OCI-LY7 (cell line): ENCODE results near the gene GIMAP7.

Experiments used
- EZH2phosphoT487 ChIP-seq: fragments of 200-600 bp; sonication (generic); IDR thresholded peaks from 2 replicates; pipeline ENCODE4 v1.6.1; 2018; ENCODE audit warnings: low read depth, borderline replicate concordance, mild to moderate bottlenecking, mixed run types, antibody characterized with exemption, low read length, moderate library complexity, mixed read lengths
- TF ChIP-seq, protein P1 (sequence below): fragments of 200-600 bp; sonication (generic); conservative IDR thresholded peaks from 2 replicates; pipeline ENCODE4 v1.5.1; 2014; ENCODE audit warnings: mild to moderate bottlenecking, antibody characterized with exemption, low read length, moderate library complexity, mixed read lengths

DNA sequence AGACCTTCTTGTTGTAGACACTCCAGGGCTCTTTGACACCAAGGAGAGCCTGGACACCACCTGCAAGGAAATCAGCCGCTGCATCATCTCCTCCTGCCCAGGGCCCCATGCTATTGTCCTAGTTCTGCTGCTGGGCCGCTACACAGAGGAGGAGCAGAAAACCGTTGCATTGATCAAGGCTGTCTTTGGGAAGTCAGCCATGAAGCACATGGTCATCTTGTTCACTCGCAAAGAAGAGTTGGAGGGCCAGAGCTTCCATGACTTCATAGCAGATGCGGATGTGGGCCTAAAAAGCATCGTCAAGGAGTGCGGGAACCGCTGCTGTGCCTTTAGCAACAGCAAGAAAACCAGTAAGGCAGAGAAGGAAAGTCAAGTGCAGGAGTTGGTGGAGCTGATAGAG, 5.5 kb downstream of the GIMAP7 start:
- TF ChIP-seq, protein P1, sequence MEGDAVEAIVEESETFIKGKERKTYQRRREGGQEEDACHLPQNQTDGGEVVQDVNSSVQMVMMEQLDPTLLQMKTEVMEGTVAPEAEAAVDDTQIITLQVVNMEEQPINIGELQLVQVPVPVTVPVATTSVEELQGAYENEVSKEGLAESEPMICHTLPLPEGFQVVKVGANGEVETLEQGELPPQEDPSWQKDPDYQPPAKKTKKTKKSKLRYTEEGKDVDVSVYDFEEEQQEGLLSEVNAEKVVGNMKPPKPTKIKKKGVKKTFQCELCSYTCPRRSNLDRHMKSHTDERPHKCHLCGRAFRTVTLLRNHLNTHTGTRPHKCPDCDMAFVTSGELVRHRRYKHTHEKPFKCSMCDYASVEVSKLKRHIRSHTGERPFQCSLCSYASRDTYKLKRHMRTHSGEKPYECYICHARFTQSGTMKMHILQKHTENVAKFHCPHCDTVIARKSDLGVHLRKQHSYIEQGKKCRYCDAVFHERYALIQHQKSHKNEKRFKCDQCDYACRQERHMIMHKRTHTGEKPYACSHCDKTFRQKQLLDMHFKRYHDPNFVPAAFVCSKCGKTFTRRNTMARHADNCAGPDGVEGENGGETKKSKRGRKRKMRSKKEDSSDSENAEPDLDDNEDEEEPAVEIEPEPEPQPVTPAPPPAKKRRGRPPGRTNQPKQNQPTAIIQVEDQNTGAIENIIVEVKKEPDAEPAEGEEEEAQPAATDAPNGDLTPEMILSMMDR: no peak
- TF ChIP-seq EZH2phosphoT487: no peak
